TTC549 (cell line): Measurements from ENCODE around the gene SYVN1.

Experiments used
- FAIRE-seq: peaks from 2 replicates; lab custom pipeline; 2012; peaks lifted over from hg19 to GRCh38; lab: Jason Lieb, UNC

The SYVN1 gene

DNA sequence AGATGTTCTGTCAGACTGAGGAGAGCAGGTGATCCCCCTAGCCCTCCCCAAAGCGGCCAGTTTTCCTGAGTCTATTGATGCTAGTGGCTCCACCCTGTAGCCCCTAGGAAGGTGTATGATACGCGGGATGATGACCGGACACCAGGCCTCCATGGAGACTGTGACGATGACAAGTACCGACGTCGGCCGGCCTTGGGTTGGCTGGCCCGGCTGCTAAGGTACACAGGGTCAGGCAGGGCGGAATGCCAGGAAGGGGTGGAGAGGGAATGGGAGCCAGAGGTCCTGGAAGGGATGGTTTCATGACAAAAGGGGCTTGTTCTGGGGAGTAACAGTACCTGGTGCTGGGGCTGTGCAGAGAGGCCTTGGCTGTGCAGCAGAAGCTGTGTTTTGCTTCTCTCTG lies 47.1 kb downstream of the SYVN1 start:
- no peak for FAIRE-seq

GRCh38 chr11:65086809-65087208 lies 47.5 kb downstream of the SYVN1 start:
- FAIRE-seq: no peak

- no peak for FAIRE-seq
Measured at GRCh38 chr11:65085446-65085845, 48.9 kb downstream of the SYVN1 start.

DNA sequence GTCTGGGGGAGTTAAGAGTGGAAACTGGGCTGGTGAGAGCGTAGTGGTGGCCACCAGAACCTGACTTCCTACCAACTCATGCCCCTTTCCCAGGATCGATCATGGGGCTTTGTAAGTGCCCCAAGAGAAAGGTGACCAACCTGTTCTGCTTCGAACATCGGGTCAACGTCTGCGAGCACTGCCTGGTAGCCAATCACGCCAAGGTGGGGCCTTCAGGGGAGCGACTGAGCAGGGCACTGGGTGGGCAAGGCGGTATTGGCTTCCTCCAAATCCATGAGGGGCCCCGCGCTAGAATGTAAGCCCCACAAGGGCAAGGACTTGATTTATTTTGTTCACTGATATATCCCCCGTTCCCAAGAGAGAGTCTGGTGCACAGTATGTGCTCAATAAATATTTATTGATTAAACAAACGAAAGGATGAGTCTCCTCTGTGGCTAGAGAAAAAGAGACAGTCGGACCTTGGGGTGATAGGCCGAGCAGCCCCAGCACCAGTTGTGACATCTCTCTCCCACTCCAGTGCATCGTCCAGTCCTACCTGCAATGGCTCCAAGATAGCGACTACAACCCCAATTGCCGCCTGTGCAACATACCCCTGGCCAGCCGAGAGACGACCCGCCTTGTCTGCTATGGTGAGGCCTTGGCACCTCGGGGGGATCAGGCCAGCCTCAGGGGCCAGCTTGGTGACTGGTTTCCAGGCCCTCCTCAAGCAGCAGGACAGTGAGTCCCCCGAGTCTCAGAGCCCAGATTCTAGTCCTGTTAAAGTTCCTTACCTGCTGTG lies 49.5 kb downstream of the SYVN1 start:
- FAIRE-seq: no peak

DNA sequence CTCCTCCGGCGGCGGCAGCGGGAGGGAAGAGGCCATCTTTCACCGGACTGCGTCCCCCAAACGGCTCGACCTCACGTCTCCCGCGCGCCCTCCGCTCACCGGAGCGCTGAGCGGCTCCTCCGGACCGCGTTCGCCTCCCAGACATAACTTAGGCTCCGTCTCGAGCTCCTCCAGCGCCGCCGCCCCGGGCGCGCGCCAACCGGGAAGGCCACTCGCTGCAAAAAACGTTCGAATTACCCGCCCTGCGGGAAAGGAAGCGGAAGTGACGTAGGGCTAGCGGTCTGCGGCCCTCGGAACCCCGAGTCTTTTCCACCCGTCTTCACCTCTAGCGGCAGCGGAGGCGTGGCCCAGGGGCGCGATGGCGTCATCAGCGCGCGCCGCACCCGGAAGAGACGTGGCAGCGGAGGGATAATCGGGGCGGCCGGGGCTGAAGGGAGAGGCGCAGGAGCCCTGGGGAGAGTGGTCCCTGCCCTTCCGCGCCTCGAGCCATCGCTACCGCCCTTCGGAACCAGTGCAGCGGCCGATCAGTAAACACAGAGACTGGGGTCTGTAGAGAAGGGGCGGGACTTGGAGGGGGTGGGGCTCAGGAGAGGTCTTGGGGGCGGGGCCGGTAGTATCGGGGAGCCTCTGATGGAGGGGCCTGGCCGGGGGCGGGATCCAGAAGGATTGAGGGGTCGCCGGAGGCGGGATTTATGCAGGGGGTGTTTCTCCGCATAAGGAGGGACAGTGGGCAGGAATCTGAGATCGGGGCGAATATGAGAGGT lies 50.3 kb downstream of the SYVN1 start, which contains the start of the genes CDCA5 and ZFPL1:
CDCA5 (minus strand) TSS at position 207 of the 764 bp plus-strand sequence; CDS start at position 145, 62 bp downstream.
ZFPL1 (plus strand) TSS at position 389 of the 764 bp plus-strand sequence. CDS start 477 bp downstream, outside the sequence.
- FAIRE-seq: no peak

- FAIRE-seq: no peak
Measured at GRCh38 chr11:65083134-65083833, 51.0 kb downstream of the SYVN1 start.

DNA sequence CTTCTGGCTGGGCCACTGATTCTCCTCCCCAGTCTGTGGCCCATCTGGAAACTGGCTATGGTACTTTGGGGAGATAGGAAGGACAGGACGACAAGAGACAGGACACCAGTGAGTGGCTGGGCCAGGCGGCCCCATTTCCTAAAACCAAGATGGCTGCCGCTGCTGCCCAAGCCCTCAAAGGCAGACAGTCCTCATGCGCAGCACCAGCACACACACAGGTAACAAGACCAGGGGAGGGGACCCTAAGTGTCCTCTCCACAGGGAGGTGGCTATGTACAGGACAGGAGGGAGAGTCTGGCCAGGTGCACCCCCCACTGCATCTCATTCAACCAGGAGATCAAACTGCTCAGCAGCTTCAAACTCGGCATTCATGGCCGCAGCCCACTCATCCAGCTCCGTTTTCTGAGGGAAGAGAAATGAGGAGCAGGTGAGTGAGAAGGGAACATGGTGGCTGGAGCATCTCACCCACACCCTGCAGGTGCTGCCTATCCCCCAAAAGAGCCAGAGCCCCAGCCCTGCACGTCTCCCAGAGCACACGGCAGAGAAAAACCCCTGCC lies 55.5 kb downstream of the SYVN1 start:
- no peak for FAIRE-seq

DNA sequence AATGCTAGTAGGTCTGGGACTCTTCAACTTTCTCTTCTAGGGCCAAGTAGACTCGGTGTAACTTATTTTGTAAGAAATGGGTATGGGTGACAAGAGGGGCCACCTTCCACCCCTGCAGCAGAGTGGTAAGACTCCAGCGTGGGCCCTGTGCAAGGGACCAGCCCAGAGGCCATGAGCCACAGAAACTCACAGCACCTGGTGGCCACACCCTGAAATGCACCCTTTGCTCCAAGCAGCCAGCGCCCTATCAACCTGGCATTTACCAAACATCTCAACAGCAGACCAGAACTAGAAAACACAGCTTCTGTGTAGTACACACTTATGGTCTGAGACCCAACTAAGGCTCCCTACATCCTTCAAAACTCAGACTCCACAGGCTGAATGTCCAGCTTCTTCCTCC lies 56.2 kb downstream of the SYVN1 start:
- FAIRE-seq: no peak

GRCh38 chr11:65077451-65077850 lies 56.9 kb downstream of the SYVN1 start:
- FAIRE-seq: no peak
